Loucy (cell line): ENCODE measurements around the gene DQX1.

Experiments used
- H2AFZ ChIP-seq: fragments of 200-600 bp; sonication (generic); 2 replicates; pipeline ENCODE4 v1.6.0; 2016; ENCODE audit warnings: antibody characterized with exemption, mild to moderate bottlenecking, low read length, moderate library complexity
- H3F3A ChIP-seq: fragments of 200-600 bp; 2 replicates; pipeline ENCODE4 v1.6.0; 2016; ENCODE audit warnings: antibody characterized with exemption, low read depth, mild to moderate bottlenecking
- H3K27me3 ChIP-seq: fragments of 200-600 bp; sonication (generic); 2 replicates; pipeline ENCODE4 v1.6.1; 2014; ENCODE audit warnings: low read length, mild to moderate bottlenecking; ENCODE audit not compliant: insufficient read depth, poor library complexity, severe bottlenecking
- H3K36me3 ChIP-seq: fragments of 200-600 bp; sonication (generic); 2 replicates; pipeline ENCODE4 v1.6.1; 2016; ENCODE audit warnings: low read length; ENCODE audit not compliant: insufficient read depth
- H3K4me1 ChIP-seq: fragments of 200-600 bp; sonication (generic); 2 replicates; pipeline ENCODE4 v1.5.1; 2014; ENCODE audit warnings: low read length, mild to moderate bottlenecking; ENCODE audit not compliant: insufficient read depth, poor library complexity, severe bottlenecking
- H3K4me2 ChIP-seq: fragments of 200-600 bp; sonication (generic); 2 replicates; pipeline ENCODE4 v1.6.0; 2014; ENCODE audit warnings: antibody characterized with exemption, low read length, low read depth, mild to moderate bottlenecking; ENCODE audit not compliant: poor library complexity, severe bottlenecking
- H3K4me3 ChIP-seq: fragments of 200-600 bp; sonication (generic); 2 replicates; pipeline ENCODE4 v1.5.1; 2014; ENCODE audit warnings: low read length, mild to moderate bottlenecking, mixed read lengths; ENCODE audit not compliant: poor library complexity, severe bottlenecking
- H3K79me2 ChIP-seq: fragments of 200-600 bp; sonication (generic); 2 replicates; pipeline ENCODE4 v1.6.1; 2014; ENCODE audit warnings: low read length; ENCODE audit not compliant: insufficient read depth
- H3K9ac ChIP-seq: fragments of 200-600 bp; sonication (generic); 2 replicates; pipeline ENCODE4 v1.6.0; 2014; ENCODE audit warnings: mild to moderate bottlenecking, low read depth, low read length, moderate library complexity; ENCODE audit not compliant: poor library complexity, severe bottlenecking
- H3K9me2 ChIP-seq: fragments of 200-600 bp; sonication (generic); replicated peaks from 2 replicates; pipeline ENCODE4 v1.6.1; 2016; ENCODE audit warnings: low read depth, low read length, mixed read lengths
- H3K9me3 ChIP-seq: fragments of 200-600 bp; sonication (generic); 2 replicates; pipeline ENCODE4 v1.6.1; 2014; ENCODE audit warnings: mild to moderate bottlenecking, antibody characterized with exemption, low read length, low read depth; ENCODE audit not compliant: insufficient read depth
- H4K20me1 ChIP-seq: fragments of 200-600 bp; sonication (generic); 2 replicates; pipeline ENCODE4 v1.6.0; 2014; ENCODE audit warnings: antibody characterized with exemption, low read length, mild to moderate bottlenecking; ENCODE audit not compliant: insufficient read depth, poor library complexity, severe bottlenecking
- CTCF ChIP-seq: fragments of 200-600 bp; sonication (generic); conservative IDR thresholded peaks from 2 replicates; pipeline ENCODE4 v1.5.1; 2014; ENCODE audit warnings: mild to moderate bottlenecking, antibody characterized with exemption, low read length
- EZH2phosphoT487 ChIP-seq: fragments of 200-600 bp; IDR thresholded peaks from 2 replicates; pipeline ENCODE4 v1.6.1; 2018; ENCODE audit warnings: antibody characterized with exemption, mild to moderate bottlenecking, moderate library complexity, borderline replicate concordance

The DQX1 gene

GRCh38 chr2:74532222-74532621, 6.2 kb upstream of the DQX1 start:
- H3K27me3 ChIP-seq = peaks cover 4% of the 10 kb centered on the region
- no peaks in the 10 kb centered on the region for H3K9me2 ChIP-seq
- peak overlapping the region; percentile 100 for H3K4me3 ChIP-seq
- H4K20me1 ChIP-seq = peaks cover 22% of the 10 kb centered on the region
- H3K4me2 ChIP-seq = peak overlapping the region; percentile 100
- H3K4me1 ChIP-seq = peaks cover 30% of the 10 kb centered on the region
- no peak for TF ChIP-seq EZH2phosphoT487
- TF ChIP-seq CTCF = peak; percentile 61
- peaks cover 46% of the 10 kb centered on the region for H3K79me2 ChIP-seq
- H3K9ac ChIP-seq = peak overlapping the region; percentile 93
- H3K9me3 ChIP-seq = no peaks in the 10 kb centered on the region
- no peaks in the 10 kb centered on the region for H3F3A ChIP-seq
- H2AFZ ChIP-seq = no peak overlapping the region
- H3K36me3 ChIP-seq = peaks cover 6% of the 10 kb centered on the region; the same call in 1 of the 2 replicates

DNA sequence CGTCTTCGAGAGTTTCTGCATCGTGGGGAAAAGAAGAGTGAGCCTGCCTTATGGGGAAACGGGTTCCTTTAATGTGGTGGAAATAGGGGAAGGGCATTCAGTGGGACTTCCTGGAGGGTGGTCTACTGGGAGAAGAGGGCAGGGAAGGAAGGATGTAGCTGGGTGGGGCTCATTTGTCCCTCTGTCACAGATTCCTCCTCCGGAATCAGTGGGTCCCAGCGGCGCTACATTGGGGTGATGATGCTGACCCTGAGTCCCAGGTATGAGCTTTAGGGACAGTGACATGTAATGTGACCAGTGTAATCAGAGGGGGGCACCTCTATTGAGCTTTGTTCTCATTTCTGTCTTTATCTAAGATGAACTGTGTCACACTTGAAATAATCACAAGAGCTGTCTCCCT, 5.6 kb upstream of the DQX1 start:
- H3K4me1 ChIP-seq = peaks cover 35% of the 10 kb centered on the region
- H4K20me1 ChIP-seq = peaks cover 22% of the 10 kb centered on the region
- no peaks in the 10 kb centered on the region for H3K9me2 ChIP-seq
- H3K4me2 ChIP-seq = peak overlapping the region; percentile 100
- TF ChIP-seq CTCF = no peak
- 0 out of 2 replicates have a peak, but pooled peaks cover 1% of the 10 kb centered on the region for H3F3A ChIP-seq
- H3K36me3 ChIP-seq = peaks cover 11% of the 10 kb centered on the region; the same call in 1 of the 2 replicates
- peak overlapping the region; percentile 100 for H3K4me3 ChIP-seq
- H3K79me2 ChIP-seq = peaks cover 52% of the 10 kb centered on the region
- H3K9me3 ChIP-seq = no peaks in the 10 kb centered on the region
- H2AFZ ChIP-seq = no peak overlapping the region
- peak overlapping the region; percentile 93 for H3K9ac ChIP-seq
- H3K27me3 ChIP-seq = peaks cover 4% of the 10 kb centered on the region

- Histone ChIP-seq H3F3A (0 out of 2 replicates have a peak, but pooled peaks cover 3% of the 10 kb centered on the region), H3K9me3 (no peaks in the 10 kb centered on the region), H3K4me1 (peaks cover 35% of the 10 kb centered on the region), H2AFZ (peak overlapping the region; percentile 92), H3K4me2 (peak overlapping the region; percentile 100), H3K4me3 (peak overlapping the region; percentile 100), H3K9me2 (no peaks in the 10 kb centered on the region), H3K36me3 (peaks cover 20% of the 10 kb centered on the region; the same call in 1 of the 2 replicates), H3K9ac (peak overlapping the region; percentile 93), H3K79me2 (peaks cover 53% of the 10 kb centered on the region), H3K27me3 (peaks cover 4% of the 10 kb centered on the region), H4K20me1 (peaks cover 22% of the 10 kb centered on the region)
- TF ChIP-seq CTCF (no peak), EZH2phosphoT487 (no peak)
Observed at GRCh38 chr2:74530239-74531187, 4.5 kb upstream of the DQX1 start.
